ENCODE measurements around the gene EIF3L.

The EIF3L gene

GRCh38 chr22:37807410-37808293 lies 41.6 kb upstream of the EIF3L start, which contains the start of gene GCAT:
Gene GCAT (plus strand): TSS chr22:37807934. CDS start chr22:37807968, 34 bp downstream.
- Histone ChIP-seq H3K27ac (ENCODE audit: low read depth, low read length) (peak within 1 kb of the TSS; percentile 93), H3K36me3 (ENCODE audit: control insufficient read depth, insufficient read depth, low read length) (no peaks in the 10 kb centered on the region), H3K9ac (ENCODE audit: low read length) (peak within 1 kb of the TSS; percentile 45), H3K4me3 (ENCODE audit: low read length) (peak within 1 kb of the TSS; percentile 80), H3K27me3 (ENCODE audit: control insufficient read depth, insufficient read depth, low read length) (no peaks in the 10 kb centered on the region), H3K4me1 (ENCODE audit: control insufficient read depth, insufficient read depth, low read length) (peaks cover 14% of the 10 kb centered on the region)

GRCh38 chr22:37808294-37808657 lies 40.9 kb upstream of the EIF3L start:
- Histone ChIP-seq H3K4me1 (ENCODE audit: control insufficient read depth, insufficient read depth, low read length) (peaks cover 9% of the 10 kb centered on the region), H3K9ac (ENCODE audit: low read length) (peak overlapping the region; percentile 10), H3K36me3 (ENCODE audit: control insufficient read depth, insufficient read depth, low read length) (no peaks in the 10 kb centered on the region), H3K4me3 (ENCODE audit: low read length) (peak overlapping the region; percentile 80), H3K27ac (ENCODE audit: low read depth, low read length) (peak overlapping the region; percentile 53), H3K27me3 (ENCODE audit: control insufficient read depth, insufficient read depth, low read length) (no peaks in the 10 kb centered on the region)

- Histone ChIP-seq H3K27me3 (ENCODE audit: control insufficient read depth, insufficient read depth, low read length) (no peaks in the 10 kb centered on the region), H3K27ac (ENCODE audit: low read depth, low read length) (no peak overlapping the region), H3K4me1 (ENCODE audit: control insufficient read depth, insufficient read depth, low read length) (peaks cover 9% of the 10 kb centered on the region), H3K4me3 (ENCODE audit: low read length) (no peak overlapping the region), H3K9ac (ENCODE audit: low read length) (no peak overlapping the region), H3K36me3 (ENCODE audit: control insufficient read depth, insufficient read depth, low read length) (no peaks in the 10 kb centered on the region)
Observed at GRCh38 chr22:37809672-37810333, 39.4 kb upstream of the EIF3L start.

GRCh38 chr22:37811867-37812266 lies 37.4 kb upstream of the EIF3L start:
- Histone ChIP-seq H3K27me3 (ENCODE audit: control insufficient read depth, insufficient read depth, low read length) (no peaks in the 10 kb centered on the region), H3K36me3 (ENCODE audit: control insufficient read depth, insufficient read depth, low read length) (no peaks in the 10 kb centered on the region), H3K4me1 (ENCODE audit: control insufficient read depth, insufficient read depth, low read length) (peaks cover 4% of the 10 kb centered on the region), H3K27ac (ENCODE audit: low read depth, low read length) (no peak overlapping the region), H3K9ac (ENCODE audit: low read length) (no peak overlapping the region), H3K4me3 (ENCODE audit: low read length) (no peak overlapping the region)

GRCh38 chr22:37812869-37813678 lies 36.1 kb upstream of the EIF3L start:
- Histone ChIP-seq H3K27me3 (ENCODE audit: control insufficient read depth, insufficient read depth, low read length) (no peaks in the 10 kb centered on the region), H3K27ac (ENCODE audit: low read depth, low read length) (no peak overlapping the region), H3K9ac (ENCODE audit: low read length) (no peak overlapping the region), H3K4me3 (ENCODE audit: low read length) (no peak overlapping the region), H3K4me1 (ENCODE audit: control insufficient read depth, insufficient read depth, low read length) (peaks cover 7% of the 10 kb centered on the region), H3K36me3 (ENCODE audit: control insufficient read depth, insufficient read depth, low read length) (no peaks in the 10 kb centered on the region)

- Histone ChIP-seq H3K36me3 (ENCODE audit: control insufficient read depth, insufficient read depth, low read length) (no peaks in the 10 kb centered on the region), H3K4me1 (ENCODE audit: control insufficient read depth, insufficient read depth, low read length) (peaks cover 4% of the 10 kb centered on the region), H3K27ac (ENCODE audit: low read depth, low read length) (no peak overlapping the region), H3K4me3 (ENCODE audit: low read length) (no peak overlapping the region), H3K27me3 (ENCODE audit: control insufficient read depth, insufficient read depth, low read length) (peaks cover 4% of the 10 kb centered on the region), H3K9ac (ENCODE audit: low read length) (no peak overlapping the region)
Observed at GRCh38 chr22:37815593-37815992, 33.6 kb upstream of the EIF3L start.

GRCh38 chr22:37816543-37817180 lies 32.6 kb upstream of the EIF3L start:
- Histone ChIP-seq H3K9ac (ENCODE audit: low read length) (no peak overlapping the region), H3K27me3 (ENCODE audit: control insufficient read depth, insufficient read depth, low read length) (peaks cover 4% of the 10 kb centered on the region), H3K4me3 (ENCODE audit: low read length) (no peak overlapping the region), H3K36me3 (ENCODE audit: control insufficient read depth, insufficient read depth, low read length) (no peaks in the 10 kb centered on the region), H3K4me1 (ENCODE audit: control insufficient read depth, insufficient read depth, low read length) (peaks cover 4% of the 10 kb centered on the region), H3K27ac (ENCODE audit: low read depth, low read length) (no peak overlapping the region)

GRCh38 chr22:37817705-37818408 lies 31.4 kb upstream of the EIF3L start:
- Histone ChIP-seq H3K27ac (ENCODE audit: low read depth, low read length) (peak overlapping the region; percentile 30), H3K36me3 (ENCODE audit: control insufficient read depth, insufficient read depth, low read length) (no peaks in the 10 kb centered on the region), H3K4me3 (ENCODE audit: low read length) (peak overlapping the region; percentile 73), H3K27me3 (ENCODE audit: control insufficient read depth, insufficient read depth, low read length) (peaks cover 9% of the 10 kb centered on the region), H3K4me1 (ENCODE audit: control insufficient read depth, insufficient read depth, low read length) (peaks cover 4% of the 10 kb centered on the region), H3K9ac (ENCODE audit: low read length) (no peak overlapping the region)

- Histone ChIP-seq H3K27me3 (ENCODE audit: control insufficient read depth, insufficient read depth, low read length) (peaks cover 14% of the 10 kb centered on the region), H3K4me1 (ENCODE audit: control insufficient read depth, insufficient read depth, low read length) (peaks cover 4% of the 10 kb centered on the region), H3K4me3 (ENCODE audit: low read length) (peak overlapping the region; percentile 58), H3K36me3 (ENCODE audit: control insufficient read depth, insufficient read depth, low read length) (no peaks in the 10 kb centered on the region), H3K27ac (ENCODE audit: low read depth, low read length) (no peak overlapping the region), H3K9ac (ENCODE audit: low read length) (no peak overlapping the region)
Observed at GRCh38 chr22:37818409-37819104, 30.7 kb upstream of the EIF3L start.

GRCh38 chr22:37819105-37819433 lies 30.1 kb upstream of the EIF3L start:
- no peaks in the 10 kb centered on the region for H3K36me3 ChIP-seq (ENCODE audit: control insufficient read depth, insufficient read depth, low read length)
- H3K9ac ChIP-seq (ENCODE audit: low read length): no peak overlapping the region
- H3K4me3 ChIP-seq (ENCODE audit: low read length): peak overlapping the region; percentile 58
- peaks cover 4% of the 10 kb centered on the region for H3K4me1 ChIP-seq (ENCODE audit: control insufficient read depth, insufficient read depth, low read length)
- no peak overlapping the region for H3K27ac ChIP-seq (ENCODE audit: low read depth, low read length)
- peaks cover 14% of the 10 kb centered on the region for H3K27me3 ChIP-seq (ENCODE audit: control insufficient read depth, insufficient read depth, low read length)

GRCh38 chr22:37820350-37820749 lies 28.9 kb upstream of the EIF3L start:
- H3K4me1 ChIP-seq (ENCODE audit: control insufficient read depth, insufficient read depth, low read length): peaks cover 4% of the 10 kb centered on the region
- H3K4me3 ChIP-seq (ENCODE audit: low read length): no peak overlapping the region
- H3K27ac ChIP-seq (ENCODE audit: low read depth, low read length): no peak overlapping the region
- no peak overlapping the region for H3K9ac ChIP-seq (ENCODE audit: low read length)
- H3K36me3 ChIP-seq (ENCODE audit: control insufficient read depth, insufficient read depth, low read length): no peaks in the 10 kb centered on the region
- H3K27me3 ChIP-seq (ENCODE audit: control insufficient read depth, insufficient read depth, low read length): peaks cover 14% of the 10 kb centered on the region
